GM12878 (cell line): ENCODE results near the gene DGKB. TPM values are rescaled to one million over a fixed set of nuclear protein-coding genes. Genes with fewer than 3 reads are reported as not detected.

Experiments
- ATAC-seq: fragments of 200-7000 bp; cut with Tn5 transposase; 3 replicates; pipeline ENCODE4 v1.9.1; 2020; ENCODE audit warnings: mild to moderate bottlenecking, moderate library complexity
- BruUV-seq: library from RNA; stranded (reverse); fragments of 400-500 nt; replicated peaks from 2 replicates; lab custom pipeline; 2021; lab: Mats Ljungman, UMichigan
- CTCF ChIA-PET: fragments of 300-600 bp; sonication (Branson Sonifier 250); formaldehyde crosslinking; extraction: SDS; loops from one replicate; lab custom pipeline; 2021; ENCODE audit warnings: inconsistent platforms; lab: Yijun Ruan, JAX
- POLR2A ChIA-PET: fragments of 350-600 bp; formaldehyde crosslinking; extraction: SDS; loops from one replicate; lab custom pipeline; 2021; ENCODE audit warnings: inconsistent platforms; lab: Charles Lee
- RAD21 ChIA-PET: fragments of 300-600 bp; sonication (Branson Sonifier 250); formaldehyde crosslinking; loops from one replicate; lab custom pipeline; 2023; ENCODE audit warnings: antibody characterized with exemption; ENCODE audit not compliant: unreplicated experiment; lab: Charles Lee
- SMC1A ChIA-PET: fragments of 300-600 bp; sonication (Branson Sonifier 250); formaldehyde crosslinking; loops from one replicate; lab custom pipeline; 2023; ENCODE audit not compliant: unreplicated experiment, uncharacterized antibody; lab: Charles Lee
- DNase-seq: peaks from one replicate; pipeline ENCODE4 v3.0.0-alpha.2; 2011; ENCODE audit warnings: low read depth, low spot score
- FAIRE-seq: peaks from 3 replicates; lab custom pipeline; 2011; peaks lifted over from hg19 to GRCh38; lab: Jason Lieb, UNC
- H2AFZ ChIP-seq: 2 replicates; pipeline ENCODE4 v1.6.0; 2011; ENCODE audit warnings: low read depth, low read length, control low read depth; ENCODE audit not compliant: control insufficient read depth
- H3K27ac ChIP-seq: 2 replicates; pipeline ENCODE4 v1.5.1; 2011; ENCODE audit warnings: control low read depth; ENCODE audit not compliant: control insufficient read depth, insufficient read depth
- H3K27me3 ChIP-seq, 2 experiments: replicated peaks in 1 of 2; 2 replicates each; pipeline versions ENCODE4 v1.6.0 to v1.6.1; 2011; ENCODE audit warnings: low read length in 1 of 2; ENCODE audit not compliant: control insufficient read depth in 2 of 2, insufficient read depth in 2 of 2
- H3K36me3 ChIP-seq, 2 experiments: 2 replicates each; pipeline ENCODE4 v1.5.1; 2011; ENCODE audit warnings: low read length in 1 of 2; ENCODE audit not compliant: control insufficient read depth in 2 of 2, insufficient read depth in 2 of 2
- H3K4me1 ChIP-seq: 2 replicates; pipeline ENCODE4 v1.6.1; 2011; ENCODE audit warnings: mild to moderate bottlenecking, low read length, moderate library complexity, mixed read lengths; ENCODE audit not compliant: control insufficient read depth, insufficient read depth
- H3K4me2 ChIP-seq: 2 replicates; pipeline ENCODE4 v1.6.0; 2011; ENCODE audit warnings: control low read depth; ENCODE audit not compliant: control insufficient read depth, insufficient read depth
- H3K4me3 ChIP-seq: fragments of 200-600 bp; sonication (generic); 2 replicates; pipeline ENCODE4 v1.5.1; 2016
- H3K79me2 ChIP-seq: 2 replicates; pipeline ENCODE4 v1.6.0; 2011; ENCODE audit warnings: low read length; ENCODE audit not compliant: control insufficient read depth, insufficient read depth
- H3K9ac ChIP-seq: 2 replicates; pipeline ENCODE4 v1.8.0; 2011; ENCODE audit warnings: low read length, control low read depth, mixed read lengths; ENCODE audit not compliant: control insufficient read depth, insufficient read depth
- H3K9me3 ChIP-seq: replicated peaks from 3 replicates; pipeline ENCODE4 v1.5.1; 2011; ENCODE audit warnings: mild to moderate bottlenecking, low read length; ENCODE audit not compliant: control insufficient read depth, insufficient read depth
- H4K20me1 ChIP-seq: 2 replicates; pipeline ENCODE4 v1.6.0; 2011; ENCODE audit not compliant: control insufficient read depth, insufficient read depth
- BCL11A ChIP-seq: IDR thresholded peaks from 2 replicates; pipeline ENCODE4 v1.6.1; 2011; ENCODE audit warnings: low read depth, low read length
- CBX3 ChIP-seq: fragments of 200-600 bp; sonication (generic); IDR thresholded peaks from 2 replicates; pipeline ENCODE4 v1.6.1; 2016; ENCODE audit warnings: low read depth, borderline replicate concordance
- EGR1 ChIP-seq, 2 experiments: IDR thresholded peaks; 1 replicate in 1 of 2; 2 replicates in 1 of 2; pipeline ENCODE4 v1.6.1; 2011 to 2012; ENCODE audit warnings: low read depth in 2 of 2, low read length in 2 of 2, borderline replicate concordance in 1 of 2, mild to moderate bottlenecking in 1 of 2, moderate library complexity in 1 of 2
- FOS ChIP-seq: IDR thresholded peaks from 3 replicates; pipeline ENCODE4 v1.6.1; 2011; ENCODE audit warnings: borderline replicate concordance; ENCODE audit not compliant: insufficient read length; ENCODE audit errors: extremely low read depth
- FOXM1 ChIP-seq: IDR thresholded peaks from 2 replicates; pipeline ENCODE4 v1.6.1; 2012; ENCODE audit warnings: low read depth, mild to moderate bottlenecking, inconsistent platforms, low read length, moderate library complexity
- LARP7 ChIP-seq: fragments of 450-650 bp; IDR thresholded peaks from 2 replicates; pipeline ENCODE4 v1.6.1; 2017; ENCODE audit warnings: mild to moderate bottlenecking
- NR2F1 ChIP-seq: fragments of 450-650 bp; conservative IDR thresholded peaks from 2 replicates; pipeline ENCODE4 v1.6.1; 2017; ENCODE audit warnings: mild to moderate bottlenecking
- RB1 ChIP-seq: fragments of 450-650 bp; formaldehyde crosslinking; IDR thresholded peaks from 2 replicates; pipeline ENCODE4 v1.6.1; 2017; ENCODE audit warnings: mild to moderate bottlenecking, borderline replicate concordance
- RUNX3 ChIP-seq: IDR thresholded peaks from 2 replicates; pipeline ENCODE4 v1.6.1; 2012; ENCODE audit warnings: low read length, inconsistent platforms
- SMAD1 ChIP-seq: fragments of 450-650 bp; IDR thresholded peaks from 2 replicates; pipeline ENCODE4 v1.6.1; 2018; ENCODE audit warnings: mild to moderate bottlenecking, low read depth; ENCODE audit not compliant: partially characterized antibody
- STAT1 ChIP-seq: fragments of 450-650 bp; conservative IDR thresholded peaks from 2 replicates; pipeline ENCODE4 v1.6.1; 2014; ENCODE audit warnings: antibody characterized with exemption, mild to moderate bottlenecking
- WGBS: methylation state at CpG from one replicate; pipeline ENCODE4 v1.1.6; 2016; ENCODE audit warnings: low lambda C conversion rate; ENCODE audit not compliant: insufficient replicate concordance, insufficient coverage; ENCODE audit errors: missing lambda C conversion rate; 5-methylcytosine and 5-hydroxymethylcytosine counted together
- in situ Hi-C: fragments of 300-500 bp; cut with MboI; formaldehyde crosslinking; loops from 9 replicates; pipeline ENCODE4 v1.14.3; 2018; ENCODE audit warnings: mixed read lengths
- intact Hi-C: fragments of 100-400 bp; cut with micrococcal nuclease; formaldehyde crosslinking; loops from one replicate; pipeline ENCODE4 v1.14.2; 2022; ENCODE audit not compliant: unreplicated experiment
- polyA plus RNA-seq, 11 experiments: library from polyadenylated mRNA; depleted of rRNA in 4 of 11; unstranded in 6 of 11; stranded (reverse) in 5 of 11; fragments of >200 nt; fragmentation: Nextera tagmentation in 4 of 11; fragmentation: Illumina TruSeq in 1 of 11; extraction: Ambion mirVana in 4 of 11; extraction: Trizol in 1 of 11; gene quantifications; 1 replicate in 1 of 11; 2 replicates in 10 of 11; pipeline versions ENCODE4 v1.2.1 to v1.2.3, GENCODE V29; 2011 to 2016; ENCODE audit warnings: inconsistent platforms in 2 of 11, missing spikeins in 2 of 11, low read depth in 1 of 11
- total RNA-seq, 4 experiments: library from RNA; depleted of rRNA in 3 of 4; stranded (reverse); fragments of >200 nt in 3 of 4; fragmentation: Illumina TruSeq in 1 of 4; extraction: Trizol in 1 of 4; gene quantifications; 2 replicates each; pipeline versions ENCODE4 v1.2.1 to v1.2.3, GENCODE V29; 2013 to 2021
- TF ChIP-seq, protein P1 (sequence below): fragments of 150-350 bp; IDR thresholded peaks from 2 replicates; pipeline ENCODE4 v1.6.1; 2016; ENCODE audit warnings: low read depth, low read length
- TF ChIP-seq, protein P2 (sequence below): fragments of 450-650 bp; IDR thresholded peaks from 2 replicates; pipeline ENCODE4 v1.6.1; 2016; ENCODE audit warnings: mild to moderate bottlenecking
- TF ChIP-seq, protein P3 (sequence below): fragments of 450-650 bp; formaldehyde crosslinking; IDR thresholded peaks from 2 replicates; pipeline ENCODE4 v1.5.0; 2022; ENCODE audit warnings: mild to moderate bottlenecking, missing genetic modification characterization

Gene DGKB
- total and polyA plus RNA-seq, 10 of the 15 experiments (the other 5 are each of a cell fraction or from before 2014, with no cell fraction given), result 0.02 to 0.10 (median 0.04) TPM; not detected in 6

DNA sequence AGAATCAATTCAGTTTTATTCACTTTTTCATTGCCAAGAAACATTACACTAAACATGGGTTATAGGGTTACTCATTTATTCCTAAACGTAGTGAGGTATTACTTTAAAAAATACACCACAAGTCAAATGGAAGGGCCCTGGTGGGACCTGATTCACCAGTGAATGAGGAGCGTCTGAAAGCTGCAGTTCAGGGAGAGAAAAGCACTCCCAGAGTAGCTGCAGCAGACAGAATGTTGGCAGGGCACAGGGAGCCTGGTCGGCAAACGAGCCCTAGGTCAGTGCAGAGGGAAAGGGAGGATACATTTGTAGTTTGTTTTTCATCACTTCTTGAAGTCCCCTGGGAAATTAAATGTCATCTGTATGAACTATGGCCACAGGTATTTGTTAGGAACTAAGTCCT lies 551.4 kb downstream of the DGKB start (continued):
- TF ChIP-seq RUNX3 (no peak), RB1 (no peak), SMAD1 (no peak), FOXM1 (no peak), NR2F1 (no peak), EGR1 (IDR thresholded peaks at IDR 0.05; ENCODE audit: borderline replicate concordance in 1 of 2, low read depth in 2 of 2, low read length in 2 of 2) (no peak), FOS (no peak)

DNA sequence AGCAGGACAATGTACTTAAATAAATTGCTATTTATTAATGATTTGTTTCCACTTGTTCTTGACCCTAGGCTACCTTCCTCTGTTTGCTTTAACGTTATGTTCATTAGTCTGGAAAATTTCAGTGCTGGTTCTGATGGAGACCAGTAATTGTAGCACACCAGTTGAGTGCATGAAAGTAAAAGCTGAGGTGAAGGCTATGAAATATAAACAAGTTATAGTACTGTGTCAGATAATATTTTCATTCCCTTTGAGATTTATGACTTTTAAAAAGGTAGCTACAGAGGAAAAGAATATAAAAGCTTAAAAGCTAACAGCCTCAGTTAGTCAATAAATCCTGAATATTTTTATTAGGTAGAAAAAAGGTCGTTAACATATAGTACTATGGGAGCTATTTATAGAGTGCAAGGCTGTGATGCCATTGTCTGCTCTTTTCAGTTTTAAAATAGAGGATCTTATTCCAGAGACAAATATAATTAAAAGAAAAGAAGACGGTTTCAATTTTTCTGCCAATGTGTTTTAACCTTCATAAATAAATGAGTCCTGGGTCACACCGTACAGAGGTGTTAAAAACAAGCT lies 561.3 kb downstream of the DGKB start:
- Histone ChIP-seq H3K9ac (no peak overlapping the region), H3K9me3 (no peaks in the 10 kb centered on the region), H3K27ac (no peak overlapping the region), H3K4me2 (no peak overlapping the region), H3K79me2 (no peaks in the 10 kb centered on the region), H2AFZ (no peak overlapping the region), H4K20me1 (no peaks in the 10 kb centered on the region), H3K4me1 (no peaks in the 10 kb centered on the region), H3K27me3 (no peaks in the 10 kb centered on the region), H3K4me3 (no peak overlapping the region), H3K36me3 (no peaks in the 10 kb centered on the region)
- in situ Hi-C loops, result no loop called here
- SMC1A ChIA-PET, result interaction anchor here (0.7 to 1.1 kb wide), 4 partner anchors 9 to 116 kb away, joined by 3 read pairs; no protein-coding TSS in a partner anchor
- TF ChIP-seq BCL11A (no peak), CBX3 (no peak), STAT1 (no peak), LARP7 (no peak), FOXM1 (no peak)
- TF ChIP-seq, protein P1, sequence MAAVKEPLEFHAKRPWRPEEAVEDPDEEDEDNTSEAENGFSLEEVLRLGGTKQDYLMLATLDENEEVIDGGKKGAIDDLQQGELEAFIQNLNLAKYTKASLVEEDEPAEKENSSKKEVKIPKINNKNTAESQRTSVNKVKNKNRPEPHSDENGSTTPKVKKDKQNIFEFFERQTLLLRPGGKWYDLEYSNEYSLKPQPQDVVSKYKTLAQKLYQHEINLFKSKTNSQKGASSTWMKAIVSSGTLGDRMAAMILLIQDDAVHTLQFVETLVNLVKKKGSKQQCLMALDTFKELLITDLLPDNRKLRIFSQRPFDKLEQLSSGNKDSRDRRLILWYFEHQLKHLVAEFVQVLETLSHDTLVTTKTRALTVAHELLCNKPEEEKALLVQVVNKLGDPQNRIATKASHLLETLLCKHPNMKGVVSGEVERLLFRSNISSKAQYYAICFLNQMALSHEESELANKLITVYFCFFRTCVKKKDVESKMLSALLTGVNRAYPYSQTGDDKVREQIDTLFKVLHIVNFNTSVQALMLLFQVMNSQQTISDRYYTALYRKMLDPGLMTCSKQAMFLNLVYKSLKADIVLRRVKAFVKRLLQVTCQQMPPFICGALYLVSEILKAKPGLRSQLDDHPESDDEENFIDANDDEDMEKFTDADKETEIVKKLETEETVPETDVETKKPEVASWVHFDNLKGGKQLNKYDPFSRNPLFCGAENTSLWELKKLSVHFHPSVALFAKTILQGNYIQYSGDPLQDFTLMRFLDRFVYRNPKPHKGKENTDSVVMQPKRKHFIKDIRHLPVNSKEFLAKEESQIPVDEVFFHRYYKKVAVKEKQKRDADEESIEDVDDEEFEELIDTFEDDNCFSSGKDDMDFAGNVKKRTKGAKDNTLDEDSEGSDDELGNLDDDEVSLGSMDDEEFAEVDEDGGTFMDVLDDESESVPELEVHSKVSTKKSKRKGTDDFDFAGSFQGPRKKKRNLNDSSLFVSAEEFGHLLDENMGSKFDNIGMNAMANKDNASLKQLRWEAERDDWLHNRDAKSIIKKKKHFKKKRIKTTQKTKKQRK, result no peak
- TF ChIP-seq, protein P2, sequence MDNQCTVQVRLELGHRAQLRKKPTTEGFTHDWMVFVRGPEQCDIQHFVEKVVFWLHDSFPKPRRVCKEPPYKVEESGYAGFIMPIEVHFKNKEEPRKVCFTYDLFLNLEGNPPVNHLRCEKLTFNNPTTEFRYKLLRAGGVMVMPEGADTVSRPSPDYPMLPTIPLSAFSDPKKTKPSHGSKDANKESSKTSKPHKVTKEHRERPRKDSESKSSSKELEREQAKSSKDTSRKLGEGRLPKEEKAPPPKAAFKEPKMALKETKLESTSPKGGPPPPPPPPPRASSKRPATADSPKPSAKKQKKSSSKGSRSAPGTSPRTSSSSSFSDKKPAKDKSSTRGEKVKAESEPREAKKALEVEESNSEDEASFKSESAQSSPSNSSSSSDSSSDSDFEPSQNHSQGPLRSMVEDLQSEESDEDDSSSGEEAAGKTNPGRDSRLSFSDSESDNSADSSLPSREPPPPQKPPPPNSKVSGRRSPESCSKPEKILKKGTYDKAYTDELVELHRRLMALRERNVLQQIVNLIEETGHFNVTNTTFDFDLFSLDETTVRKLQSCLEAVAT, result no peak
- TF ChIP-seq, protein P3, sequence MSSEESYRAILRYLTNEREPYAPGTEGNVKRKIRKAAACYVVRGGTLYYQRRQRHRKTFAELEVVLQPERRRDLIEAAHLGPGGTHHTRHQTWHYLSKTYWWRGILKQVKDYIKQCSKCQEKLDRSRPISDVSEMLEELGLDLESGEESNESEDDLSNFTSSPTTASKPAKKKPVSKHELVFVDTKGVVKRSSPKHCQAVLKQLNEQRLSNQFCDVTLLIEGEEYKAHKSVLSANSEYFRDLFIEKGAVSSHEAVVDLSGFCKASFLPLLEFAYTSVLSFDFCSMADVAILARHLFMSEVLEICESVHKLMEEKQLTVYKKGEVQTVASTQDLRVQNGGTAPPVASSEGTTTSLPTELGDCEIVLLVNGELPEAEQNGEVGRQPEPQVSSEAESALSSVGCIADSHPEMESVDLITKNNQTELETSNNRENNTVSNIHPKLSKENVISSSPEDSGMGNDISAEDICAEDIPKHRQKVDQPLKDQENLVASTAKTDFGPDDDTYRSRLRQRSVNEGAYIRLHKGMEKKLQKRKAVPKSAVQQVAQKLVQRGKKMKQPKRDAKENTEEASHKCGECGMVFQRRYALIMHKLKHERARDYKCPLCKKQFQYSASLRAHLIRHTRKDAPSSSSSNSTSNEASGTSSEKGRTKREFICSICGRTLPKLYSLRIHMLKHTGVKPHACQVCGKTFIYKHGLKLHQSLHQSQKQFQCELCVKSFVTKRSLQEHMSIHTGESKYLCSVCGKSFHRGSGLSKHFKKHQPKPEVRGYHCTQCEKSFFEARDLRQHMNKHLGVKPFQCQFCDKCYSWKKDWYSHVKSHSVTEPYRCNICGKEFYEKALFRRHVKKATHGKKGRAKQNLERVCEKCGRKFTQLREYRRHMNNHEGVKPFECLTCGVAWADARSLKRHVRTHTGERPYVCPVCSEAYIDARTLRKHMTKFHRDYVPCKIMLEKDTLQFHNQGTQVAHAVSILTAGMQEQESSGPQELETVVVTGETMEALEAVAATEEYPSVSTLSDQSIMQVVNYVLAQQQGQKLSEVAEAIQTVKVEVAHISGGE (CRISPR knock-in tag), result no peak
- no peak for ATAC-seq
- POLR2A ChIA-PET, result no interaction called here
- WGBS, result 2% methylated on average over 4 of the region's 4 CpGs
- no peak for DNase-seq
- no peak for FAIRE-seq
- RAD21 ChIA-PET, result interaction anchor here (0.9 to 1.2 kb wide), 2 partner anchors 9 to 12 kb away, joined by 3 read pairs; no protein-coding TSS in a partner anchor
- CTCF ChIA-PET, result interaction anchor here (1.2 kb wide), 1 partner anchor 13 kb away, joined by 3 read pairs; no protein-coding TSS in a partner anchor
- BruUV-seq, result no TSS peak
- intact Hi-C loops, result no loop called here
